Right lung (tissue), 5 donors: ENCODE measurements around the gene NTNG1. TPM values are rescaled to one million over a fixed set of nuclear protein-coding genes. Genes with fewer than 3 reads are reported as not detected.
A peak's percentile ranks its signal among the peaks of the same experiment; 100 is the strongest.

Experiments
- DNase-seq, 2 donors: peaks; one replicate each; pipeline ENCODE4 v3.0.0-alpha.2; 2013
- polyA plus RNA-seq, 5 donors: library from polyadenylated mRNA; unstranded; fragments of 120-200 nt; gene quantifications; one replicate each; pipeline versions ENCODE4 v1.2.1 to v1.2.3, GENCODE V29; 2013; ENCODE audit warnings: inconsistent platforms in 1 of 5, low replicate concordance in 1 of 5; ENCODE audit not compliant: insufficient read length in 5 of 5, insufficient read depth in 1 of 5

The NTNG1 gene
- polyA plus RNA-seq, 5 donors, result 20.7 to 28.0 (median 24.2) TPM

GRCh38 chr1:107262467-107263286 lies 121.8 kb downstream of the NTNG1 start:
- no peak for DNase-seq

GRCh38 chr1:107263291-107263915 lies 122.6 kb downstream of the NTNG1 start:
- no peak for DNase-seq

GRCh38 chr1:107264007-107264406 lies 123.2 kb downstream of the NTNG1 start:
- no peak for DNase-seq

- no peak for DNase-seq
These were observed 123.7 kb downstream of the NTNG1 start for GRCh38 chr1:107264561-107264960.

- DNase-seq, result no peak
These were observed 126.7 kb downstream of the NTNG1 start for GRCh38 chr1:107267489-107267888.

- no peak for DNase-seq
These were observed 131.5 kb downstream of the NTNG1 start for GRCh38 chr1:107272321-107272720.

- no peak for DNase-seq
These were observed 132.7 kb downstream of the NTNG1 start for GRCh38 chr1:107273515-107273914.

GRCh38 chr1:107274227-107274626 lies 133.4 kb downstream of the NTNG1 start:
- DNase-seq, result no peak

- DNase-seq, result no peak
These were observed 135.4 kb downstream of the NTNG1 start for GRCh38 chr1:107276247-107276646.

GRCh38 chr1:107277022-107277421 lies 136.2 kb downstream of the NTNG1 start:
- peak; percentile 17 to 35 for DNase-seq

GRCh38 chr1:107286125-107286524 lies 145.3 kb downstream of the NTNG1 start:
- no peak for DNase-seq

- no peak for DNase-seq
These were observed 151.1 kb downstream of the NTNG1 start for GRCh38 chr1:107291987-107292386.

- DNase-seq, result no peak
These were observed 153.2 kb downstream of the NTNG1 start for GRCh38 chr1:107293901-107294613.

GRCh38 chr1:107294686-107295085 lies 153.8 kb downstream of the NTNG1 start:
- peak; percentile 73 to 75 for DNase-seq

- no peak for DNase-seq
These were observed 156.8 kb downstream of the NTNG1 start for GRCh38 chr1:107297681-107298080.

- no peak for DNase-seq
These were observed 157.7 kb downstream of the NTNG1 start for GRCh38 chr1:107298526-107298925.

- no peak for DNase-seq
These were observed 158.7 kb downstream of the NTNG1 start for GRCh38 chr1:107299521-107299920.

- DNase-seq, result no peak
These were observed 169.1 kb downstream of the NTNG1 start for GRCh38 chr1:107309962-107310361.

GRCh38 chr1:107315652-107316051 lies 174.8 kb downstream of the NTNG1 start:
- no peak for DNase-seq

- DNase-seq, result no peak
These were observed 178.1 kb downstream of the NTNG1 start for GRCh38 chr1:107318932-107319331.

- DNase-seq, result no peak
These were observed 182.9 kb downstream of the NTNG1 start for GRCh38 chr1:107323784-107324183.

- no peak for DNase-seq
These were observed 186.1 kb downstream of the NTNG1 start for GRCh38 chr1:107326824-107327445.
